RPMI8226 (cell line): ENCODE measurements around the gene MAPK14.

Experiments used
- DNase-seq: peaks from one replicate; pipeline ENCODE4 v3.0.0-alpha.2; 2015

The MAPK14 gene

DNA sequence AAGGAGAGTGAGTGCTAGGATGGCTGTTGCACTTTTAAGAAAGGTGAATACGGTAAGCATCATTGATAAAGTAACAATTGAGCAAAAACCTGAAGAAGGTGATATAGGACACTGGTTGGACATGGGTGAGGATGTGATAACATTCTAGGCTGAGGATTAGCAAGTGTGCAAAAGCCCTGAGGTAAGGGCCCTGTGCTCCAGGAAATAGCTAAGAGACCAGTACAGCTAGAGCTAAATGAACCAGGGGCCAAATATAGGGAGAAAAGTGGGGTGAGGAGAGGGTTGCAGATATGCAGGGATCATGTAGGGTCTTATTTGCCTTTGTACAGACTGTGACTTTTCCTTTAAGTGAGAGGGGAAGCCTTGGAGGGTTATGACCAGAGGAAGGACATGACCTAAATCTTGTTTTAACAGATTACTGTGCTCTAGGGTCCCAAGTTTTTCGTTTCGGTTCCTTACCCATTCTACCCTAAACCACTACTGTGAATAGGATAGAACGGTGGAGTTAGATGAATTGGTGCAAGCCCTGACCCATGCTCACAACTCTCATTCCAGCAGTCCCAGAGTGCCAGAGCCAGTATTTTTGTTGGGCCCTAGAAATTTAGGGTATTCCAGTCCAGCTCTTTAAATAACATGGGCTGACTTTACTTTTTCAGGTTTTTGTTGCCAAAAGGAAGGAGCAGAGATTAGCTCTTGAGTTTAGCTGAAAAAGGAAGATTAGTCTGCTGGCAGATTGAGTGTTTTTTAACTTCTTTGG lies 10.7 kb downstream of the MAPK14 start:
- DNase-seq, result no peak

DNA sequence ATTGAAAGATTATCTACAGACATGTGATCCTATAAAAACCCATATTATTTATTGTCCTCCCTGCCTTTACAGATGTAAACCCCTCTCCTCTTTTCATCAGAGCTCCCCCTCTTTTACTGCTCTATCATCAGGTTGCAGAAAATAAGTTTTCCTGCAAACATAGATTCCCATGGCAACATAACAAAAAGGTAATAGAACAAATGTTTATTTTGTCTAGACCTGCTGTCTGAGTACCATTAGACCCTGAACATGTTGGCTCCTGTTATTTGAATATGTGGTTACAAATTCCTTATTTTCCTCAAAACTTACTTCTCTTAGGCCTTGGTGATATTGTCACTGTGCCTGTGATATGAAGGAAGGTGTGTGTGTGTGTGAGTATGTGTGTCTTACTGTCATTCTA lies 11.5 kb downstream of the MAPK14 start:
- no peak for DNase-seq

DNA sequence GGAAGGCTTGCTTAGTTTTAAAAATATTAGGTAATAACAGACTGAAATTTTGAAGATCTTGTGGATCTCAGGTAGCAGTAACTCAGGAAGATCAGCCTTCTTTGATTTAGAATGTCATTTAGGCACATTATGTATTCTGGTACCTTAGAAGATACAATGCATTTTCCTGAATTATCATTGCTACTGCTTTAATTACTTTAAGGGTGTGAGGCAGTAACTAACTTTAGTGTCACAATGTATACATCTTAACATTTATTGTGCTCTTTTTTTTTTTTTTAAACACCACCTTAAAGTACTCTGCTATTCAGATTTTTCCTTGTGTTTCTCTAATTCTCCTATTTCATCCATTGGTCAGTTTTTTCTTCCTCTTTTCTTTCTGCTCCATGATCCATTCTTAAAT lies 13.3 kb downstream of the MAPK14 start:
- no peak for DNase-seq

DNA sequence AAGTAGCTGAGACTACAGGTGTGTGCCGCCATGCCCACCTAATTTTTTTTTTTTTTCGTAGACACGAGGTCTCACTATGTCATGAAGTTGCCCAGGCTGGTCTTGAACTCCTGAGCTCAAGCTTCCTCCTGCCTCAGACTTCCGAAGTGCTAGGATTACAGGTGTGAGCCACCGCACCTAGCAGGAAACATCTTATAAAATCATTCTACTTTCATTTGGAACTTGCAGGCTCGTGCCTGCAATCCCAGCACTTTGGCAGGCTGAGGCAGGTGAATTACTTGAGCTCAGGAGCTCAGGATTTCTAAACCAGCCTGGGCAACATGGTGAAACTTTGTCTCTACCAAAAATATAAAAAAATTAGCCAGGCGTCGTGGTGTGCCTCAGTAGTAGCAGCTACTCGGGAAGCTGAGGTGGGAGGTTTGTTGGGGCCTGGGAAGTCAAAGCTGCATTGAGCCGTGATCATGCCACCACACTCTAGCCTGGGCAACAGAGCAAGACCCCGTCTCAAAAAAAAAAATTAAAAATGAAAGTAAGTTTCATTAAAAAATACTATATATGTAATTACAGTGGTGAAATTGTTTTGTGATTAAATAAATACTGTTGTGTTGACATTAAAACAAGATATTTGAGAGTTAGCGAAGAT lies 15.1 kb downstream of the MAPK14 start:
- DNase-seq, result no peak

DNA sequence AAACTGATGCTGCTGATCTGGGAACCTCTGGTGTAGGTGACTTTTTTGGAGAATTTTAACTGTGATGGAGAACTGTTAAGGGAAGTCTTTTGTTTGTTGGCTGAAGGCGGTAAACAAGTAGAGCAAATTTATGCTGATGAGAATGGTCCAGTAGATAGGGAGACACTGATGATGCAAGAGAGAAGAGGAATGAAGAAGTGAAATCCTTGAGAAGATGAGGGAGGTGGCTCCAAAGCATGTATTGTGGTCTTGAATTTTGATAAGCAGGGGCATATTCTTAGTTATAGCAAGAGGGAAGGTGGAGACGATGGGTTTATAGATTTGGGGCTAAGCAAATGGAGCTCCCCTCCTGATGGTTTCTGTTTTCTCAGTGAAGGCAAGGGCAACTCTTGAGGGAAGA lies 22.0 kb downstream of the MAPK14 start:
- no peak for DNase-seq

DNA sequence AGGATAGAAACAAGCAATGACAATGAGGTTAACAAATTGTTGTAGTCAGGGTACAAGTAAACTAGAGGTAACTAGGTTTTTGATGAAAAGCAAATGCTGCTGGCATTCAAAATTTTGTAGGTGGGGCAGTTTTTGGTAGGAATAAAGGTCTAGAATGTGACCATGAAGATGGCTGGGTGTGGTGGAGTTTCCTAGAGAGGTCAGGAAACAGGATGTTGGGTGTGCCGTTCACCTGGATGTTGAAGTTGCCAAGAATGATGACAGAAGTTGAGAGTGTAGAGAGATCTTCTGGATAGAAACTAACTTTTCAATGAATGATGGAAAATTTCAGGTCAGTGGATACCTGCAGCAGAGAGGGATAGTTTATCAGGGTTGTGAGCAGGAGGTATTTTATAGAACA lies 22.7 kb downstream of the MAPK14 start:
- DNase-seq, result no peak

DNA sequence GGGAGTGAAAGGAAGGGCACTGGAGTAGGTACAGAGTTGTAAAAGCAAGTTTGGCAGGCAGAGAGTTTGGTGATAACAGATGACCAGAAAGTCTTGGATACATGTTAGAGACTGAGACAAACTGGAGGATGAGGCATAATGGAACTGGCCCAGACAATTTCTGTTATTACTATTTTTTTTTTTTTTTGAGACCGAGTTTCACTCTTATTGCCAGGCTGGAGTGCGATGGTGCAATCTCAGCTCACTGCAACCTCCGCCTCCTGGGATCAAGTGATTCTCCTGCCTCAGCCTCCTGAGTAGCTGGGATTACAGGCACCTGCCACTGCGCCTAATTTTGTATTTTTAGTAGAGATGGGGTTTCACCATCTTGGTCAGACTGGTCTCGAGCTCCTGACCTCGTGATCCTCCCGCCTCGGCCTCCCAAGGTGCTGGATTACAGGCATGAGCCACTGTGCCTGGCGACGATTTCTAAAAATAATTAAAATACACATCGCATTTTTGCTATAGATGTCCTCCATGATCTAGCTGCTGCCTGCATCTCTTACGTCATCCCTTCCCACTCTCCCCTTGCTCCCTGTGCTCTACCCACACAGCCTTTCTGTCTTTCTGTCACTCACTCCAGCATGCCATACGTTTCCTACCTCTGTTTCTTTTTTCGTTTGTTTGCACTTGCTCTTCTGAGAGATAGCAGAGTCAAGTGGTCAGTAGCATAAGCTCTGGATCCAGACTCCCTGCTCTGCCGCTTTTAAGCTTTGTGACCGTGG lies 23.5 kb downstream of the MAPK14 start:
- DNase-seq, result no peak

DNA sequence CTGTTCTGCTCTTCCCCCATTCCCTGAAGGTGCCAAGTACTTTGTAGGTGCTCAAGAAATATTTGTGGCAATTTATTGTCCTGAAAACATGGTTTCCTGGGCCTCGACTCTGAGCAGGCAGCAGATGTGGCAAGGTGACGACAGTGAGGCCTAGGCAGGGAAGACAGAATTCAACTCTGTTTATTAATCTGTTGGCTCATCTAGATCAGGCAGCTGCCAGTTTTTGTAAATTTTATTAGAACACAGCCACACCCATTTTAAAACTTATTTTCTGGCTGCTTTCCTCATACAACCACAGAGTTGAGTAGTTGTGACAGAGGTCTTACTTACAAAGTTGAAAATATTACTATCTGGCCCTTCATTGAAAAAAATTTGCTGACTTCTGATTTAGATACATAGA lies 24.5 kb downstream of the MAPK14 start:
- no peak for DNase-seq

DNA sequence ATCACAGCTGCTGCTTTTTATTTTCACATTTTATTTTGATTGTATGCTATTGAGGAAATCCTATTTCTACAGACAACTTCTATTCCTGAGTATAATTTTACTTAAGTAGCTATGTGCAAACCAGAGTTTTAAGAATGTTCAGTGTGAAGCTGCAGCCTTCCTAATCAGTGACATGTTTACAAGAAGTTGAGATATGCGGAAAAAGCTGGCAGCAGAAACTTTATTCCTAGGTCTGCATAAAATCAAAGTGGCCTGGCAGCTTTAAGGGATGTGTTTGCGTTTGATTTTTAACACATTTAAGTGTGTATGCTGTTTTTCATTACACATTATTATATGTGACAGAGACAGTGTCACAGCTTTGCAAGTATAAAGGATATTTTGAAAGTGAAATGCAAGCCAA lies 26.3 kb downstream of the MAPK14 start:
- DNase-seq, result no peak

DNA sequence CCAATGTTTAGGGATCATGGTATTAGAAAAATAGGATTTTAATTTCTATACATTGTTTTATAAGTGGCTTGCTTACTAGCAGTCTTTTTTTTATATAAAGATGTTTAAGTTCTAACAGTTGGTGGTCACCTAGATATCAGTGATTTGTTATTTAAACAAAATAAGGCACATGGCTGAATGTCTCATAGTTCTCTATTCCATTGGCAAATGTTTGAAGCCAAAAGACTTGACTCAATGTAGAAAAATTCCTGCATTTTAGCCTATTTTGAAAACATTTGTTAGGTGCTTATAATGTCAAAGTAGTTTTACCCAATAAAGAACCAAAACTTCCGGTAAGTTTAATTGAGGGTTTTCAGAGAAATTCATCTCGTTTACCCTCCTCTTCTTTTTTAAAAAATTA lies 26.8 kb downstream of the MAPK14 start:
- DNase-seq, result no peak

DNA sequence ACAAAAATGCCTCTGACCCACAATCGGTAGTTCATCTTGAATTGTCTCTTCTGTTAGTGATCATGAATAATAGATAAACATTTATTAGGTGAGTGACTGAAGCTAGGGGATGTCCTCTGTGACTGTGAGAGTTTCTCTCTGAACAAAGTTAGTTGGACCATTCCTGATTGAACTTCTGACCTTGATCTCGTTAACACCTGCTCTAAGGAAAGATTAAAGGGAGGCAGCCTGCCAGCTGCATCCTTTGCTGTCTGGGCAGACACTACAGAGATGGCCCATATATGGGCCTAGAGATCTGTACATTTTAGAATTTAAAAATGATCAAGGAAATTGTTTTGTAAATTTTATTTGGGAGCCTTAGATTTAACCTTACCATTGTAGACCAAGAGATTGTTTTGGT lies 27.3 kb downstream of the MAPK14 start:
- DNase-seq, result no peak

DNA sequence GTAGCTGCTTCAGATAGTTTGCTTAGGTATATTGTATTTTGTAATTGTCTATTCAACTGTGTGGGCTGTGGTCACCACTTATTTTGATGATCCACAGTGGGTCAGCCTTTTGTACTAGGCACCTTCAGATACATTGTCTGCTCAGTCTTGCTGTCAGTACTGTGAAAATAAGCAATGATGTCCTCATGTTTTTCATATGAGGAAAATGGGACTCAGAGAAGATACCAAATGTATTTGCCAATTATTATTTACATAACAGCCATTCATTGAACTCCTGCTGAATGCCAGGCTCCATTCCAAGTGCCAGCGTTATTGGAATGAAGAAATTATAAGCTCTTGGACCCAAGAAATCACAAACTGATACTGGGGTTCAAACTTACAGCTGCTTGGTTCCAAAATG lies 28.6 kb downstream of the MAPK14 start:
- DNase-seq, result no peak

DNA sequence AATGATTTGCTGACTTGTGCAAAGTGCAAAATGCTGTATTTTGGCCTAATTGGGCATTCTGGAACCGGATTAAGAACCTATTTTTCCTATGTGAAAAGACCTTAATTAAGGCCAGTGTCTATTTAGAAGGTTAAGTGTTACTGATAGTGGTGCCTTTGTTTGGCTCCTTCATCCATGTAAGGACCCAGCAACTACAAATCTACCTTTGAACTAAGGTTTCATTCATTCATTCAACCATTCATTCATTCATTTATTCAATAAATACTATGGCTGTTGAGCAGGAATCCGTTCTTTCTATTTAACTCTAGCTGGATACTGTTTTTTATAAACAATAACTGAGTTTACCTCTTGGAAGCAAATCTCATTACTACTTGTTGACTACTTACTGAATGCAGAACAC lies 33.6 kb downstream of the MAPK14 start:
- no peak for DNase-seq

DNA sequence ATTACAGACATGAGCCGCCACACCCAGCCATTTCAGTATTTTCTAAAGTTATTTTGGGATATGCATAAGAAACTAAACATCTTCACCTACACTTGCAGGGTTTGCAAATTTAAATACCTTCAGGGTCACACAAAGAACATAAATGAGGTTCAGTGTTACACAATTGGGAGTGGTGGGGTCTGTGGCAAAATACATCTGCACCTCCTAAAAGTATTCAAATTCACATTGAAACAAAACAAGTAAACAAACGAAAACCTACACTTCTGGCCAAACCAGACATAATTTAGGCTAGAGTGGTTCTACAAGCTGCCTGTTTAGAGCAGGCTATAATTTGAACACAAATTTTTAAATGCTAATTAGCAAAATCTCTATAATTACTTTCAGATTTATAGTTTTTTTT lies 34.6 kb downstream of the MAPK14 start:
- DNase-seq, result no peak

DNA sequence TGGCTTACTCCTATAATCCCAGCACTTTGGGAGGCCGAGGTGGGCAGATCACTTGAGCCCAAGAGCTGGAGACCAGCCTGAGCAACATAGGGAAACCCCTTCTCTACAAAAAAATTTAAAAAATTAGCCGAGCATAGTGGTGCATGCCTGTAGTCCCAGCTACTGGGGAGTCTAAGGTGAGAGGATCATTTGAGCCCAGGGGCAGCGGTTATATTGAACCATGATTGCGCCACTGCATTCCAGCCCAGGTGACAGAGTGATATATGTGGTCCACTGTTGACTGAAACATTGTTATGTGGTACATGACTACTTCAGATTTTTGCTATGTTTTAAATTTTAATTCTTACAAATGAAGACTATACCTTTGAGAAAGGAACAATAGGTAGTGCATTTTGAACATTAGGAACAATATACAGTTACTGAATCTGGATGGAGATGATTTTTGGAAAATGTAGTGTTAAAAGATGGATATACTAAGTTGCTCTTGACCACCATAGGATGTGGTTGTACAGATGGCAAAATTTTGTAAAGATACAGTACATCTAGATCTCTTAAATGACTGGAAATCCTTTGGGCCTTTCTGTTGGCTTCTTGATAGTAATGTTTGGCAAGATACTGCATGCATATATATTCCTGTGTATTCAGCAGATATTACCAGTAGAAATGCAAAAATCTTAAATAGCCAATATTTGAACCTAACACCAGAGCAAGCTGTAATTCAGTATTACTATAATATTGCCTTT lies 35.9 kb downstream of the MAPK14 start:
- DNase-seq, result no peak

DNA sequence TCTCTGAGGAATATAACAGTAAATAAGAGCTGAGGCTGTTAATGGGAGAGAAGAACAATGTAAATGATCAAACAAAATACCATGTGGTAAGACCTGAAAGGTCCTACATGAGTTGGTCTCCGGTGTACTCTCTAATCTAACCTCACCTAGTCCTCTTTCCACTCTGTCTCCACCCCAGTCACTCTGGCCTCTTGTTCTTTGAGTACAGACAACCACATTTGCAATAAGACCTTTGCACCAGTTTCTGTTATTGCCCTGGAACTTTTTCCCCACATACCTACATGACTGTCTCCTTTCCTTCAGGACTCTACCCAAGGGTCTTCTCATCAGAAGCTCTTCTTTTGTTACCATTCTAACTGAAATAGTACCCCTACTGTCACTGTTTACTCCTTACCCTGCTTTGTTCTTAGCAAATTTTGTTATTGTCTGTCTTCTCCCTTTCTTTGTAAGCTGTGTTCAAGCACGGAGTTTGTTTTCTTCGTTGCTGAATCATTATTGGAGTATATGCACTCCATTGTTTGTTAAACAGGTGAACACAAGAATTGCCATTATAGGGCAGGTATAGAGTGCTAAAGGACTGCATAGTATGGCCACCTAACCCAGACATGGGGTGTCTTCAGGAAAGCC lies 37.3 kb downstream of the MAPK14 start:
- no peak for DNase-seq

DNA sequence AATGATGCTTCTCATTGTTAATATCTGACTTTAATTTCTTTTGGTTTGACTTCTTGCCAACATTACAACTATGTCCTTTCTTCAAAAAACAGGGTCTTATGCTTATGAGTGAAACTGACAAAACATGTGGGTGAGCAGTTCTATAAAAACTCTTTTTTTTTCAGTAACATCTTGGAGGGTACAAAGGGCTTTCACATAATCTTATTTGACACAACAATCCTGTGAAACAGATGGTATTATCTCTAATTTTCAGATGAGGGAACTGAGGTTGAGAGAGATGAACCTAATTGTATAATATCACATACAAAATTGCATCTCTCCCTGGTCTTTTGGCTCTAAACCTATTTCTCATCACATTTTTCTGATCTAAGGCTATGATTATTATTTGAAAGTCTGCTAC lies 38.3 kb downstream of the MAPK14 start:
- no peak for DNase-seq

DNA sequence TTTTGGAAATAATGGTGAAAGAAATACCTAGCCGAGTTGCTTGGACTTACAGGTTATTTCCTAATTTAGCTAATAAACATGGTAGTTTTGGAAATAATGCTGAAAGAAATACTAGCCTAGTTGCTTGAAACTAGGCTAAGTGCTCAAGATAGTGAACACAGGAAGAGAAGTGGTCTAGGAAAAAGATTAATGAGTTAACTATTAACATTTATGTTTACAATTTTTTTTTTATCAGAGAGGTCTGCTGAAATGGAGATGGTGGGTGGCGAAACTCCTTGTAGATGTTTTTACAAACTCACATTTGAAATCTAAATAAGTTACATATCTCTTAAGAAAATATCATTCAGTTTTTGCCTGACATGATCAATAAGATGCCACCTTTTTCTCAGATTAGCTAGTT lies 39.2 kb downstream of the MAPK14 start:
- DNase-seq, result no peak

DNA sequence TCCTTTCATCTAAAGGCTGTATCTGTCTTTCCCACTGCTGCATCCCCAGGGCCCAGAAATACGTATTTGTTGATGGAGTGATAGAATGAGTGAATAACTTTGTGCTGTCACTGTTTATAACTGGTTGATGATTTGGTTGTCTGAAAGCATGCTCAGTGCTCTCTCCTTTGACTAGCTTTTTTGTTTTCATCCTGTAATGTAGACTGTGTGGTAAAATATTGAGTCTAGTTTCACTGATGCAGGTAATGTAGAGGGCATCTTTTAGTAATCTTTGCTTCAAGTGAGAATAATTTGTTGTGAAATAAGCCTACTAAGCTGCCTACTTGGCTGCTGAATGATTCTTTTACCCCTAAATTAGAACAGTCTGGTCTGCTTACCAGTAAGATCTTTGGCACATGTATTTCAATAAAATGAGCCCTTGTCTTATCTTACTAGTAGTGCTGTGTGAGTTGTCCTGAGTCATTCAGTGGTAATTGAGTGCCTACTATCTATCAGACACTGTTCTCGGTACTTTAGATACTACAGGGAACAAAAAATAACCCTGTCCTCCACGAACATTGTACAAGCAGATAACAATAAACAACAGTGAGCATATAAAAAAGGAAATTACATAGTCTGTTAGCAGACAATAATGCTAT lies 39.9 kb downstream of the MAPK14 start:
- no peak for DNase-seq

DNA sequence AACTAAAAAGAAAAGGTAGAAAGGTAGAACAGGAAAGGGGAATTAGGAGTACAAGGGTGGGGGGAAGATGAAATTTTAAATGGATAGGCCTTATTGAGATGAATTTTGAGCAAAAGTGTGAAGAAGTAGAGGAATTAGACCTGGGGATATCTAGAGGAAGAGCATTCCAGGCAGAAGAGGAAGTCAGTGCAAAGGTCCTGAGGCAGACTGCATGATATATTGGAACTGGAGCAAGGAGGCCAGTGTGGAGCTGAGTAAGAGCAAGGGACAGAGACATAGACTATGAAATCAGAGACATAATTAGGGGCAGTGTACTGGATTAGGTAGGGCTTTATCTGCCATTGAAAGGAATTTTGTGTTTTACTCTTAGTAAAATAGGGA lies 40.4 kb downstream of the MAPK14 start:
- DNase-seq, result no peak

DNA sequence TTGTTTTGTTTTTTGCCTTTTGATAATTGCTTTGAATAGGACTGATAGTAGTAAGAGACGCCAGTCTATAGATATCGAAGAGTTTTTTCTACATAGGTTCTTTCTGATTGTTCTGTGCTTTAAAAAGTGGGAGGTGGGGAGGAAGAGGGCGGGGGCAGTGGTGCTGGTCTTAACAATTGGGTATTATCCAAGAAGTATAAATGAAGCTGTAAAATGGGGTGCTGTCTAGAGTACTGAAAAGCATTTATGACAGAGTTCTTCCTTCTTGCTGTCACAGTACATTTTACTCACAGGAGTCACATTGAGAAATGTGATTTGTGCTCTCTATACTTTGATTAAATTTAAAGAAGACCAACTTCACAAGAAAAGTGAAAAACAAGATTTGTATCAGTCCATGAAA lies 41.0 kb downstream of the MAPK14 start:
- DNase-seq, result no peak

DNA sequence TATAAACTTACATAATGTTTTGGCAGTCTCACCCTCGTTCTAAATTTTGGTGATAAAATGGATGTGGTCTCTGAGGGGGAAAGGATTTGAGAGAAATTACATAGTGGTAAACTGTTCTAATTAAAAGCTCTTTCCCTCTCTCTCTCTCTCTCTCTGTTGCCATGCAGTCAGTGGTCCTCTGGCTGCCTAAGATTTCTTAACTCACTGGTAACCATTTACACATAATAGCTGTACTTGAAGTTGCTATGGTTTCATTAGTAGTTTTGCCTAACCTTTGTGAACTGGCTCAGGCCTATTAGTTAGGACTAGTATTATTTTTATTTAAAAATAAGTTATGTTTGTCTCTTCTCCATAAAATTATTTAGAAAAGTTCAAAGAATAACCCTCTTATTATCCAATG lies 42.0 kb downstream of the MAPK14 start:
- no peak for DNase-seq

DNA sequence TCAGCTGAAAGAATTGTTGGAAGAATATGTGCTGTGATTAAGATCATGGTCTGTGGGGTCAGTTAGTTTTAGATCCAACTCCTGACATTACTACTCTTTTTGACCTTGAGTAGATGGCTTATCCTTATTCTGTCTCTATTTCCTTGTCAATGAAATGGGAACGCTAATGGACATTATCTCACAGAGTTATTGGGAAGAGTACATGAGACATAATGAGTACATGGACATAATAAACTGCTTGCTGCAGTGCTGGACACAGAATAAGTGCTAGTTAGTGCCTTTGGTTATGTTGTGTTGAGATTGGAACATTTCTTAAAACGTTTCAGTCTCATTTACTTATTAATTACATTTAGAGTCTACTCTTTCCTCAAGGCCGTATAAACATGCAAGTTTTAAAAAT lies 42.6 kb downstream of the MAPK14 start:
- DNase-seq, result no peak
